Endothelial cell of umbilical vein (primary cell): ENCODE measurements around the gene ENPP3. TPM values are rescaled to one million over a fixed set of nuclear protein-coding genes. Genes with fewer than 3 reads are reported as not detected.

ENCODE experiments used
- BruUV-seq: library from RNA; stranded (reverse); fragments of 400-500 nt; replicated peaks from 2 replicates; lab custom pipeline; 2021; lab: Mats Ljungman, UMichigan
- CTCF ChIA-PET: fragments of 300-600, 350-600 bp; sonication (Branson Sonifier 250); formaldehyde crosslinking; loops from one replicate; lab custom pipeline; 2021; ENCODE audit warnings: antibody characterized with exemption, inconsistent platforms; lab: Charles Lee
- POLR2A ChIA-PET: fragments of 300-600, 350-600 bp; sonication (Branson Sonifier 250); formaldehyde crosslinking; loops from one replicate; lab custom pipeline; 2021; ENCODE audit warnings: antibody characterized with exemption, inconsistent platforms; lab: Charles Lee
- DNase-seq: peaks from one replicate; pipeline ENCODE4 v3.0.0-alpha.2; 2011; ENCODE audit warnings: low read depth, low spot score
- FAIRE-seq: peaks from 2 replicates; lab custom pipeline; 2011; peaks lifted over from hg19 to GRCh38; lab: Jason Lieb, UNC
- H2AFZ ChIP-seq: 2 replicates; pipeline ENCODE4 v1.6.0; 2012; ENCODE audit warnings: low read depth, low read length, control low read depth, inconsistent platforms
- H3K27ac ChIP-seq: 2 replicates; pipeline ENCODE4 v1.5.1; 2011; ENCODE audit warnings: low read depth, mild to moderate bottlenecking, control low read depth, low read length, moderate library complexity; ENCODE audit not compliant: insufficient read depth
- H3K27me3 ChIP-seq, 2 experiments: 2 replicates each; pipeline versions ENCODE4 v1.6.0 to v1.6.1; 2011; ENCODE audit warnings: low read length in 2 of 2, mixed read lengths in 1 of 2; ENCODE audit not compliant: control insufficient read depth in 2 of 2, insufficient read depth in 2 of 2
- H3K36me3 ChIP-seq, 2 experiments: 2 replicates in 1 of 2; 3 replicates in 1 of 2; pipeline ENCODE4 v1.5.1; 2011; ENCODE audit warnings: low read length in 2 of 2, mild to moderate bottlenecking in 1 of 2, moderate library complexity in 1 of 2; ENCODE audit not compliant: control insufficient read depth in 2 of 2, insufficient read depth in 2 of 2; ENCODE audit errors: extremely low read depth in 1 of 2
- H3K4me1 ChIP-seq: 3 replicates; pipeline ENCODE4 v1.5.1; 2011; ENCODE audit warnings: mild to moderate bottlenecking, low read length; ENCODE audit not compliant: control insufficient read depth, insufficient read depth; ENCODE audit errors: extremely low read depth
- H3K4me2 ChIP-seq: 2 replicates; pipeline ENCODE4 v1.6.1; 2011; ENCODE audit warnings: low read length, control low read depth, mixed read lengths; ENCODE audit not compliant: insufficient read depth
- H3K4me3 ChIP-seq, 3 experiments: fragments of 200-600 bp in 1 of 3; sonication (generic), shearing (Covaris generic) in 1 of 3; replicated peaks in 1 of 3; 2 replicates each; pipeline ENCODE4 v1.5.1; 2011 to 2016; ENCODE audit warnings: control low read depth in 3 of 3, low read length in 3 of 3, mild to moderate bottlenecking in 2 of 3, inconsistent platforms in 1 of 3, low read depth in 1 of 3, moderate library complexity in 1 of 3; ENCODE audit not compliant: insufficient read depth in 1 of 3
- H3K79me2 ChIP-seq: 2 replicates; pipeline ENCODE4 v1.6.0; 2012; ENCODE audit warnings: low read length, inconsistent platforms; ENCODE audit not compliant: control insufficient read depth, insufficient read depth
- H3K9ac ChIP-seq: replicated peaks from 2 replicates; pipeline ENCODE3; 2011; ENCODE audit warnings: low read length, control low read depth; ENCODE audit not compliant: insufficient read depth; ENCODE audit errors: extremely low read depth
- H3K9me1 ChIP-seq: replicated peaks from 3 replicates; pipeline ENCODE4 v1.6.0; 2011; ENCODE audit warnings: mild to moderate bottlenecking, low read length; ENCODE audit not compliant: control insufficient read depth, insufficient read depth; ENCODE audit errors: extremely low read depth
- H3K9me3 ChIP-seq: replicated peaks from 2 replicates; pipeline ENCODE4 v1.5.1; 2012; ENCODE audit warnings: low read length, inconsistent platforms; ENCODE audit not compliant: control insufficient read depth, insufficient read depth
- H4K20me1 ChIP-seq: replicated peaks from 2 replicates; pipeline ENCODE3; 2011; ENCODE audit warnings: mild to moderate bottlenecking, low read length; ENCODE audit not compliant: control insufficient read depth, insufficient read depth; ENCODE audit errors: extremely low read depth
- EZH2 ChIP-seq: IDR thresholded peaks from 2 replicates; pipeline ENCODE4 v1.6.1; 2012; ENCODE audit warnings: borderline replicate concordance, low read depth, mild to moderate bottlenecking, moderate library complexity, low read length, inconsistent platforms; ENCODE audit not compliant: severe bottlenecking
- FOS ChIP-seq: IDR thresholded peaks from 2 replicates; pipeline ENCODE4 v1.6.1; 2011; ENCODE audit warnings: mild to moderate bottlenecking, low read length, moderate library complexity, borderline replicate concordance; ENCODE audit not compliant: insufficient read depth
- GATA2 ChIP-seq: IDR thresholded peaks from 2 replicates; pipeline ENCODE4 v1.7.0; 2011; ENCODE audit warnings: low read depth, mild to moderate bottlenecking, moderate library complexity, mixed read lengths, low read length; ENCODE audit not compliant: insufficient read length, insufficient read depth
- JUN ChIP-seq: IDR thresholded peaks from 2 replicates; pipeline ENCODE4 v1.6.1; 2011; ENCODE audit warnings: borderline replicate concordance, low read depth; ENCODE audit not compliant: insufficient read length, insufficient read depth
- dilution Hi-C: fragments of 300-500 bp; cut with MboI; formaldehyde crosslinking; loops from one replicate; pipeline ENCODE4 v1.15.0; 2019; ENCODE audit warnings: low sequenced_read_pairs; ENCODE audit not compliant: extremely low pct_ligation_motif_present
- intact Hi-C: fragments of 100-400 bp; cut with micrococcal nuclease; formaldehyde crosslinking; loops from one replicate; pipeline ENCODE4 v1.10.0; 2022
- polyA plus RNA-seq, 4 experiments: library from polyadenylated mRNA; depleted of rRNA in 3 of 4; stranded (reverse) in 3 of 4; unstranded in 1 of 4; fragments of >200 nt; gene quantifications; 2 replicates each; pipeline versions ENCODE4 v1.2.1 to v1.2.3, GENCODE V29; 2011 to 2012; ENCODE audit warnings: missing spikeins in 1 of 4
- total RNA-seq: library from RNA; stranded (reverse); gene quantifications from 2 replicates; pipeline ENCODE4 v1.2.3, GENCODE V29; 2021
- TF ChIP-seq, protein P1 (sequence below), 2 donors: IDR thresholded peaks; 1 replicate in 1 of 2; 2 replicates in 1 of 2; pipeline ENCODE4 v1.5.1; 2011; ENCODE audit warnings: low read length in 2 of 2, mild to moderate bottlenecking in 2 of 2, moderate library complexity in 2 of 2, control low read depth in 1 of 2, inconsistent platforms in 1 of 2, low read depth in 1 of 2; ENCODE audit not compliant: insufficient read depth in 1 of 2; ENCODE audit errors: extremely low read depth in 1 of 2

ENPP3 gene
- total and polyA plus RNA-seq, 2 donors (not counting 3 experiments of a cell fraction or from before 2014, with no cell fraction given), result not detected

DNA sequence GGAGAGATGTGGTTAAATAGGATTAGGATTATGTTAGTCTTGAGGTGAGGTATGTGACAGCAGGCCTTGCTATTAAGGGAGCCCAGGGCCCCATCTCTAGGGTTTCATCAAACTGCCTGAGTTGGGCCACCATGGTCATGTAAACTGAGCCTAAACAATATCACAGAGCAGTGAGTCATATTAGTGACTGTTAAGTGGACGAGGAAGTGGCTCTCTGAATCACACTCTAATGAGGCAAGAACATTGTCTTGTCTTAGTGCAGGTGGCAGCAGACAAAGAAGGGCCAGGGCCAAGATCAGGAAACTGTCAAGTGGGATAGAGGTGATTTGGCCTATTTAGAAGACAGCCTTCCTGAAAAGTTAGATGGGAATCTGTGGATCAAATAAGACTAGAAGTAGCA, 23.1 kb downstream of the ENPP3 start:
- CTCF ChIA-PET, result no interaction called here

DNA sequence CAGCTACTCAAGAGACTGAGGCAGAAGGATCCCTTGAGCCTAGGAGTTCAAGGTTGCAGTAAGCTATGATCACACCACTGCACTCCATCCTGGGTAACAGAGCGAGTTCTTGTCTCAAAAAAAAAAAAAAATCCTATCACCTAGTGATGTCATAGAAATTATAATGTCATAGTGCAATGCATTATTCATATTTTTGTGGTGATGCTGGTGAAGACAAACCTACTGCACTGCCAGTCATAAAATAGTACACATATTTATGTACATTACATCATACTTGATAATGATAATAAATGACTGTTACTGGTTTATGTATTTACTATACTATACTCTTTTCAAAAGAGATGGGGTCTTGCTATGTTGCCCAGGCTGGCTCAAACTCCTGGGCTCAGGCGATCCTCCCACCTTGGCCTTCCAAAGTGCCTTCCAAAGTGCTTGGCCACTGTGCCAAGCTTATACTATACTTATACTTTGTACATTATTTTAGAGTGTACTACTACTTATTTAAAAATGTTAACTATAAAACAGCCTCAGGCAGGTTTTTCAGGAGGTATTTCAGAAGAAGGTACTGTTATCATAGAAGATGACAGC, 26.6 kb downstream of the ENPP3 start:
- no peak overlapping the region for H3K4me2 ChIP-seq
- no peak overlapping the region for H3K9ac ChIP-seq
- peaks cover 8% of the 10 kb centered on the region for H3K4me1 ChIP-seq
- TF ChIP-seq GATA2, result no peak
- TF ChIP-seq, protein P1, sequence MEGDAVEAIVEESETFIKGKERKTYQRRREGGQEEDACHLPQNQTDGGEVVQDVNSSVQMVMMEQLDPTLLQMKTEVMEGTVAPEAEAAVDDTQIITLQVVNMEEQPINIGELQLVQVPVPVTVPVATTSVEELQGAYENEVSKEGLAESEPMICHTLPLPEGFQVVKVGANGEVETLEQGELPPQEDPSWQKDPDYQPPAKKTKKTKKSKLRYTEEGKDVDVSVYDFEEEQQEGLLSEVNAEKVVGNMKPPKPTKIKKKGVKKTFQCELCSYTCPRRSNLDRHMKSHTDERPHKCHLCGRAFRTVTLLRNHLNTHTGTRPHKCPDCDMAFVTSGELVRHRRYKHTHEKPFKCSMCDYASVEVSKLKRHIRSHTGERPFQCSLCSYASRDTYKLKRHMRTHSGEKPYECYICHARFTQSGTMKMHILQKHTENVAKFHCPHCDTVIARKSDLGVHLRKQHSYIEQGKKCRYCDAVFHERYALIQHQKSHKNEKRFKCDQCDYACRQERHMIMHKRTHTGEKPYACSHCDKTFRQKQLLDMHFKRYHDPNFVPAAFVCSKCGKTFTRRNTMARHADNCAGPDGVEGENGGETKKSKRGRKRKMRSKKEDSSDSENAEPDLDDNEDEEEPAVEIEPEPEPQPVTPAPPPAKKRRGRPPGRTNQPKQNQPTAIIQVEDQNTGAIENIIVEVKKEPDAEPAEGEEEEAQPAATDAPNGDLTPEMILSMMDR (IDR thresholded peaks at IDR 0.05; ENCODE audit: extremely low read depth in 1 of 2, insufficient read depth in 1 of 2, low read depth in 1 of 2, low read length in 2 of 2), result no peak
- DNase-seq (no peak), FAIRE-seq (no peak)
- H3K27ac ChIP-seq, result no peak overlapping the region
- CTCF ChIA-PET, result interaction anchor here (0.6 to 1.5 kb wide), 3 partner anchors 16 to 627 kb away, joined by 3 to 5 read pairs (median 3); partner anchors contain the start of gene MED23
- no peak overlapping the region for H3K4me3 ChIP-seq
- dilution Hi-C loops (no loop called here), intact Hi-C loops (no loop called here)
- no peak overlapping the region for H2AFZ ChIP-seq
- H3K9me3 ChIP-seq, result no peaks in the 10 kb centered on the region
- no peaks in the 10 kb centered on the region for H3K79me2 ChIP-seq
- BruUV-seq, result no TSS peak
- POLR2A ChIA-PET, result no interaction called here
- H3K36me3 ChIP-seq, result no peaks in the 10 kb centered on the region
- H4K20me1 ChIP-seq, result no peaks in the 10 kb centered on the region
- H3K27me3 ChIP-seq, result no peaks in the 10 kb centered on the region
- no peaks in the 10 kb centered on the region for H3K9me1 ChIP-seq

More for the DNA sequence above, 23.1 kb downstream of the ENPP3 start:
- H3K4me3 ChIP-seq, result no peak overlapping the region
- no peak overlapping the region for H3K27ac ChIP-seq
- no peak overlapping the region for H3K9ac ChIP-seq
- no peaks in the 10 kb centered on the region for H3K9me1 ChIP-seq
- FAIRE-seq, result peak; percentile 78
- H3K36me3 ChIP-seq, result no peaks in the 10 kb centered on the region
- no TSS peak for BruUV-seq
- peak overlapping the region; percentile 2 for H3K4me2 ChIP-seq
- TF ChIP-seq FOS, result peak; percentile 85
- peak; percentile 37 for TF ChIP-seq GATA2
- TF ChIP-seq EZH2, result no peak
- TF ChIP-seq JUN, result peak; percentile 60
- no peaks in the 10 kb centered on the region for H3K79me2 ChIP-seq
- DNase-seq, result peak; percentile 46
- H2AFZ ChIP-seq, result no peak overlapping the region
- no peaks in the 10 kb centered on the region for H4K20me1 ChIP-seq
- intact Hi-C loops (loop anchor here (1.0 kb wide), 1 partner anchor 9 kb away; no protein-coding TSS in a partner anchor), dilution Hi-C loops (no loop called here)
- H3K27me3 ChIP-seq, result no peaks in the 10 kb centered on the region
- POLR2A ChIA-PET, result no interaction called here
- no peaks in the 10 kb centered on the region for H3K9me3 ChIP-seq
- H3K4me1 ChIP-seq, result peaks cover 8% of the 10 kb centered on the region
